HFF-Myc (cell line): Measurements from ENCODE around the gene ALAD.
A peak's percentile ranks its signal among the peaks of the same experiment; 100 is the strongest.
"Not testable (repeated sequence)": the region's sequence is repeated elsewhere in the genome, so short reads cannot be mapped to it uniquely, and the experiment has no call there.

Experiments
- DNase-seq: peaks from one replicate; pipeline ENCODE4 v3.0.0-alpha.2; 2011; ENCODE audit warnings: low read depth; ENCODE audit errors: extremely low read depth
- H3K4me3 ChIP-seq: replicated peaks from 2 replicates; pipeline ENCODE4 v1.5.1; 2011; ENCODE audit warnings: low read depth, mild to moderate bottlenecking, control low read depth, low read length
- TF ChIP-seq, protein P1 (sequence below): IDR thresholded peaks from 2 replicates; pipeline ENCODE4 v1.5.1; 2012; ENCODE audit warnings: mild to moderate bottlenecking, low read depth, low read length, control low read depth; ENCODE audit errors: missing control alignments

Gene ALAD

DNA sequence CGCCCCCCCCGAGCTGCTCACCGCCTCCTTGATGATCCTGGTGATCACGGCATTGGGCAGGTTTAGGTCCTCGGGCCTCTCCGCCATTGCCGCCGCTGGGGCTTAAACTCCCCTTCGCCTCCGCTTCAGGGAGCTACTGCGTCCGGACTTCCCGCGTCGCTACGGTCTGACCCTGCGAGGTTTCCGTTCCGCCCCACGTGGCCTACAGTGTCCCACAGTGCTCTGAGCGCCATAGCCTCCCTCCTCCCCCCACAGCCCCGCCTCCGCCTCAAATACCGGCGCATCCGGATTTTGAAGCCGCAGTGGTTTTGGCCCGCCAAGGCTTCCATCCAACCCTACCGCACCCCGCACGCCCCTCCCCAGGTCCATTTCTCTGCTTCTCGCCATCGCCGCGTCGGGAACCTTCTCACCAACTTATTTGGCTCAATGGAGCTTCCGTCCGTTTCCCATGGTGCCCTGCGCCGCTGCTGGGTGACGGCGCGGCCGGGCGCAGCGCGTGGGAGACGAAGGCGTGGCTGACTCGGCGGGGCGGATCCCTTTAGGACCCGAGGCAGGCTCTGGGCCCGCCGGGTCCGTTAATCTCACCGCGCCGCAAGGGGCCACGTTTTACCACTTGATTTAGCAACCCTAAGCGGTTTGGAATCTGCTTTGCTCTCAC lies 9.3 kb upstream of the ALAD start, which contains the start of the genes C9orf43 and POLE3:
Gene C9orf43 (plus strand): TSS at position 541 of the 658 bp plus-strand sequence. CDS start 2,747 bp downstream, outside the sequence.
Gene POLE3 (minus strand): TSS at position 469 of the 658 bp plus-strand sequence. CDS start 382 bp downstream, at position 87.
- TF ChIP-seq, protein P1, sequence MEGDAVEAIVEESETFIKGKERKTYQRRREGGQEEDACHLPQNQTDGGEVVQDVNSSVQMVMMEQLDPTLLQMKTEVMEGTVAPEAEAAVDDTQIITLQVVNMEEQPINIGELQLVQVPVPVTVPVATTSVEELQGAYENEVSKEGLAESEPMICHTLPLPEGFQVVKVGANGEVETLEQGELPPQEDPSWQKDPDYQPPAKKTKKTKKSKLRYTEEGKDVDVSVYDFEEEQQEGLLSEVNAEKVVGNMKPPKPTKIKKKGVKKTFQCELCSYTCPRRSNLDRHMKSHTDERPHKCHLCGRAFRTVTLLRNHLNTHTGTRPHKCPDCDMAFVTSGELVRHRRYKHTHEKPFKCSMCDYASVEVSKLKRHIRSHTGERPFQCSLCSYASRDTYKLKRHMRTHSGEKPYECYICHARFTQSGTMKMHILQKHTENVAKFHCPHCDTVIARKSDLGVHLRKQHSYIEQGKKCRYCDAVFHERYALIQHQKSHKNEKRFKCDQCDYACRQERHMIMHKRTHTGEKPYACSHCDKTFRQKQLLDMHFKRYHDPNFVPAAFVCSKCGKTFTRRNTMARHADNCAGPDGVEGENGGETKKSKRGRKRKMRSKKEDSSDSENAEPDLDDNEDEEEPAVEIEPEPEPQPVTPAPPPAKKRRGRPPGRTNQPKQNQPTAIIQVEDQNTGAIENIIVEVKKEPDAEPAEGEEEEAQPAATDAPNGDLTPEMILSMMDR: no peak
- DNase-seq: peak; percentile 87
- peak within 1 kb of the TSS; percentile 96 for H3K4me3 ChIP-seq

DNA sequence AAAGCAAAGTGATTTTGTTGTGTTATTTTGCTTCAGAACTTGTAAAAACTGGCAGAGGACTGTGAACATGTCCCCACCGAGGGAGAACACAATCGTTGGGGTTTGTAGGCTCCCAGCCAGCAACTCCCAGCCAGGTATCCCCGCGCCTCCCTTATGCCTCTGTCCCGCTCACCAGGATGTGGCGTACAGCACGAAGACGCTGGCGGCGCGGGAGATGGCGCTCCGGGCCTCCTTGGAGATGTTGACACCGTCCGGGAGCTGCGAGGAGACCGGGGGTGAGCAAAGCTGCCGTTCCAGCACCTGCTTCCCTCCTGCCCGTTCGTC lies 8.8 kb upstream of the ALAD start:
- H3K4me3 ChIP-seq: peak overlapping the region; percentile 96
- DNase-seq: no peak
- TF ChIP-seq, protein P1: no peak

DNA sequence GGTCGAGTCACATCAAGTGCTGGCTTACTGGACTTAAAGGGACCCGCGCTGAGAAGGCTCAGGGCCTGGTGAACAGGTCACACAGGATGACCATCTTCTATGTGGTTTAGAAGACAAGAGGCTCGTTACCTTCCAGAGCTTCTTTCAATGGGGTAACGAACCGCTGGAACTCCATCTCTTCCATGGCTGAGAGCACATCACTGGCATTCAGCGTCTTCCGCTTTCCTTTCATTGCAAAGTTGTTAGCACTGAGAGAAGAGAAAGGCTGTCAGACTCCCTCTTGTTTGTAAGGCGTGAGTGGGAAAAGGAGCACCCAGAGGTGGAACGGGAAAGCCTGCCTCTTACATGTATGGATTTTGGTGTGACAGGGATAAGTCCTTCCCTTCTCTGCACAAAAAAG lies 8.4 kb upstream of the ALAD start:
- no peak for DNase-seq
- peak overlapping the region; percentile 96 for H3K4me3 ChIP-seq
- TF ChIP-seq, protein P1: no peak

DNA sequence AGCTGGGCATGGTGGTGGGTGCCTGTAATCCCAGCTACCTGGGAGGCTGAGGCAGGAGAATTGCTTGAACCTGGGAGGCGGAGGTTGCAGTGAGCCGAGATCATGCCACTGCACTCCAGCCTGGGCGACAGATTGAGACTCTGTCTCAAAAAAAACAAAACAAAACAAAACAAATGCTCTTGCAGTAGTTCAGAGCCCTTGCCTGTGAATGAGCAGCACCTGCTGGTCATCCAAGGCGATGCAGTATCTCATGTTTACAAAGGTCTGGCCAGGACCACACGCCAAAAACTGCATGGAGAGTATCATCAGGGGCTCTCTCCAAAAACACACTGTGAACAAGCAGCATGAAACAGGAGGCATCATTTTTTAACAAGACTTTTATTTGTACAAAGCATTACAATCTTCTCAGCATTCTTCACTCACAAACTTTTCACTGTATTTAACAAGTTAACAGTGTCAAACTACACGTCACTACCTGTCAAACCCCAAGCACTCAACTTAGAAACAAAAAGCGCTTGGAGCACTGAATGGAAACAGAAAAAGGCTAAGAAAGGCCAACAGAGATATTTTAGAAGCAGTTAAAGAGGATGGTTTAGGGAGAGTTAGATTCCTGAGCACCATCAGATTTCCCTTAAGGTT lies 5.9 kb upstream of the ALAD start:
- H3K4me3 ChIP-seq: not testable (repeated sequence)

DNA sequence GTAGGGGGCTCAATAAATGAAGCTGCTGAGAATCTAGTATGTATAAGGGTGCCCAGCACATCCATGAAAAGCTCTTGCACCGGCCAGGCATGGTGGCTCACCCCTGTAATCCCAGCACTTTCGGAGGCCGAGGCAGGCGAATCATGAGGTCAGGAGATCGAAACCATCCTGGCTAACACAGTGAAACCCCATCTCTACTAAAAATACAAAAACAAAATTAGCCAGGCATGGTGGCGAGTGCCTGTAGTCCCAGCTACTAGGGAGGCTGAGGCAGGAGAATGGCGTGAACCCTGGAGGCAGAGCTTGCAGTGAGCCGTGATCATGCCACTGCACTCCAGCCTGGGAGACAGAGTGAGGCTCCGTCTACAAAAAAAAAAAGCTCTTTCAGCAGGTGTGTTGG lies 5.3 kb upstream of the ALAD start:
- not testable (repeated sequence) for H3K4me3 ChIP-seq, DNase-seq

More for the DNA sequence above, 5.9 kb upstream of the ALAD start:
- TF ChIP-seq, protein P1: peak; percentile 75
- peak; percentile 50 for DNase-seq

DNA sequence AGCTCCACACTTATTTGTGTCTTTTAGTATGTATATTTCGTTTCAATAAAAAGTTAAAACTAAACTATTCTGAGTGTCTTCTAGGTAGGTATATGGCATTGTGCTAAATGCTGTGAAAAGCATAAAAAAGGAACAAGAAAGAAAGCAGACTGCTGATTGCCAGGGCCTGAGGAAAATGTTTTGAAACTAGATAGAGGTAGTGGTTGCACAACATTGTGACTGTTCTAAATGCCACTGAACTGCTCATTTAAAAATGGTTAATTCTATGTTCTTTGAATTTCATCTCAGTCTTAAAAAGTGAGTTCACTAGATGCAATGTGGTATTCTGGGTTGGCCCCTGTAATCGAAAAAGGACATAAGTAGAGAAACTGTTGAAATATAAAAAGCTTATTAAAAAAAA lies 2.6 kb upstream of the ALAD start:
- DNase-seq: no peak
- TF ChIP-seq, protein P1: no peak
- no peak overlapping the region for H3K4me3 ChIP-seq

DNA sequence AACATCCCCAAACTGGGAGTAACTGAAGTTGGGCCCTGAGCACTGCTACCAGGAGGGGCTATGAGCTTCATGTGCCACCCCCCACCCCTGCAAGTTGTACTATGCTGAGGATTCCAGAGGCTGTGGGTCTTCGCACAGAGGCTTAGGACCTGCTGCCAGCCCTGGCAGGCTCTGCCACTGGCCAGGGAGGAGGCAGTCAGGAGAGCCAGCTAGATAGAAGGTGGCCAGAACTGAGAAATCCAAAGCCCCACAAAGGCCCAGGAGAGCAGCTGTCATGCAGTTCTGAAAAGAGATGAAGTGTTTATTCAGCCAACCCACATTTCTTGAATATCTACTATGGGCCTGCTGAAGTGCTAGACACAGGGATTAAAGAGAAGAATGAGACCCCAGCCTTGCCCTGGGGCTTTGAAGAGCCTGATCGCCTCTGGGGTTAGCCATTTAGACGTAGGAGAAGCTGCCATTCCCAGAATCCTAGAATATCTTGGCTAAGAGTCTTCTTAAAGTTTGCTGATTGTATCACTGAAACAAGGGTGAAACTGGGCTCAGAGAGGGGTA lies 1.4 kb downstream of the ALAD start:
- TF ChIP-seq, protein P1: no peak
- no peak for DNase-seq
- H3K4me3 ChIP-seq: peak overlapping the region; percentile 79; the same call in 1 of the 2 replicates
